Measurements from ENCODE around the gene ABCD1. TPM values are rescaled to one million over a fixed set of nuclear protein-coding genes. Genes with fewer than 3 reads are reported as not detected.

The ABCD1 gene
- polyA plus RNA-seq, 1 donor from 2014 or later = 3.6 TPM

DNA sequence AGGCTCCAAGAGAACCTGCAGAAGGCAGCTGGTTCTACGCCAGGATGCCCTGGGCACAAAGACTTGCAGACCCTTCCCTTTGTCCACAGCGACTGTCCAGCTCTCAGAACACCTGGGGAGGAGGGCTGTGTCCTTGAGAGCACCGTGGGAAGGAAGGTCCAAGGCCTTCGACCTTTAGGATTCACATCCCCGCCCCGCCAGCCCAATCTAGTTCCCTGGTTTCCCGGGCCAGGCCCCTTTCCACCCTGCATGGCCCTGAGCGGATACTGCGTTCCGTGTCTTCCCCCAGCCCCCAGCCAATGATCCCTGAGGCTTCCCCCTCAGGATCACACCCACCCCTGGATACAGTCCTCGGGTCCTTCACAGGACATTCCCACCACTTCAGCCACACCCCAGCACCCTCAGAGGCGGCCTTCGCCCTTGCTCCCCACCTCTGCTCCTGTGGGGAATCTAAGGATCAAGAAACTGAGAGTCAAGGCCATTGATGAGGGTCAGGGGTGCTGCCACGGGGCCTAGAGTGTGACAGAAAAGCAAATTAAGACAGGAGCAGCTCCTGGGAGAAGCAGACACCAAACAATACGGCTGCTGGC is 9.1 kb downstream of the ABCD1 start:
- H3K27me3 ChIP-seq (ENCODE audit: insufficient read depth, low read depth, low read length) = no peaks in the 10 kb centered on the region

DNA sequence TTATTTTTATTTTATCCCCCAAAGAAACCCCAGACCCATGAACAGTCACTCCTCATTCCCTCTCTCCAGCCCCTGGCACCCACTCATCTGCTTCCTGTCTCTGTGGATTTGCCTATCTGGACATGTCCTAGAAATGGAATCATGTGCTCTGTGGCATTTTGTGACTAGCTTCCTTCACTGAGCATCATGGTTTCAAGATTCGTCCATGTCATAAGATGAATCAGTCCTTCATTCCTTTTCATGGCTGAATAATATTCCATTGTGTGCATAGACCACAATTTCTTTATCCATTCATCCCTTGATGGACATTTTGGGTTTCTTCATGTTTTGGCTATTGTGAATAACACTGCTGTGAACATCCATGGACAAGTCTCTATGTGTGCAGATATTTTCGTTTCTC is 10.2 kb downstream of the ABCD1 start:
- H3K27me3 ChIP-seq (ENCODE audit: insufficient read depth, low read depth, low read length) = no peaks in the 10 kb centered on the region
- H3K9me3 ChIP-seq (ENCODE audit: low read length) = no peaks in the 10 kb centered on the region
- H3K36me3 ChIP-seq (ENCODE audit: insufficient read depth, low read length) = no peaks in the 10 kb centered on the region
- H3F3A ChIP-seq (ENCODE audit: insufficient read depth, low read length, poor library complexity, severe bottlenecking) = no peaks in the 10 kb centered on the region
- H3K4me3 ChIP-seq (ENCODE audit: low read length) = no peak overlapping the region
- H3K9ac ChIP-seq (ENCODE audit: low read length) = no peak overlapping the region
- H3K4me2 ChIP-seq (ENCODE audit: low read length) = no peak overlapping the region
- no peak overlapping the region for H3K27ac ChIP-seq (ENCODE audit: low read length)
- no peak for TF ChIP-seq EP300 (conservative IDR thresholded peaks at IDR 0.05; ENCODE audit: poor library complexity, severe bottlenecking)
- TF ChIP-seq, protein P1, sequence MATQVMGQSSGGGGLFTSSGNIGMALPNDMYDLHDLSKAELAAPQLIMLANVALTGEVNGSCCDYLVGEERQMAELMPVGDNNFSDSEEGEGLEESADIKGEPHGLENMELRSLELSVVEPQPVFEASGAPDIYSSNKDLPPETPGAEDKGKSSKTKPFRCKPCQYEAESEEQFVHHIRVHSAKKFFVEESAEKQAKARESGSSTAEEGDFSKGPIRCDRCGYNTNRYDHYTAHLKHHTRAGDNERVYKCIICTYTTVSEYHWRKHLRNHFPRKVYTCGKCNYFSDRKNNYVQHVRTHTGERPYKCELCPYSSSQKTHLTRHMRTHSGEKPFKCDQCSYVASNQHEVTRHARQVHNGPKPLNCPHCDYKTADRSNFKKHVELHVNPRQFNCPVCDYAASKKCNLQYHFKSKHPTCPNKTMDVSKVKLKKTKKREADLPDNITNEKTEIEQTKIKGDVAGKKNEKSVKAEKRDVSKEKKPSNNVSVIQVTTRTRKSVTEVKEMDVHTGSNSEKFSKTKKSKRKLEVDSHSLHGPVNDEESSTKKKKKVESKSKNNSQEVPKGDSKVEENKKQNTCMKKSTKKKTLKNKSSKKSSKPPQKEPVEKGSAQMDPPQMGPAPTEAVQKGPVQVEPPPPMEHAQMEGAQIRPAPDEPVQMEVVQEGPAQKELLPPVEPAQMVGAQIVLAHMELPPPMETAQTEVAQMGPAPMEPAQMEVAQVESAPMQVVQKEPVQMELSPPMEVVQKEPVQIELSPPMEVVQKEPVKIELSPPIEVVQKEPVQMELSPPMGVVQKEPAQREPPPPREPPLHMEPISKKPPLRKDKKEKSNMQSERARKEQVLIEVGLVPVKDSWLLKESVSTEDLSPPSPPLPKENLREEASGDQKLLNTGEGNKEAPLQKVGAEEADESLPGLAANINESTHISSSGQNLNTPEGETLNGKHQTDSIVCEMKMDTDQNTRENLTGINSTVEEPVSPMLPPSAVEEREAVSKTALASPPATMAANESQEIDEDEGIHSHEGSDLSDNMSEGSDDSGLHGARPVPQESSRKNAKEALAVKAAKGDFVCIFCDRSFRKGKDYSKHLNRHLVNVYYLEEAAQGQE (IDR thresholded peaks at IDR 0.05; ENCODE audit: borderline replicate concordance) = no peak
- TF ChIP-seq SMC3 (conservative IDR thresholded peaks at IDR 0.05; ENCODE audit: poor library complexity) = no peak
- TF ChIP-seq, protein P2, sequence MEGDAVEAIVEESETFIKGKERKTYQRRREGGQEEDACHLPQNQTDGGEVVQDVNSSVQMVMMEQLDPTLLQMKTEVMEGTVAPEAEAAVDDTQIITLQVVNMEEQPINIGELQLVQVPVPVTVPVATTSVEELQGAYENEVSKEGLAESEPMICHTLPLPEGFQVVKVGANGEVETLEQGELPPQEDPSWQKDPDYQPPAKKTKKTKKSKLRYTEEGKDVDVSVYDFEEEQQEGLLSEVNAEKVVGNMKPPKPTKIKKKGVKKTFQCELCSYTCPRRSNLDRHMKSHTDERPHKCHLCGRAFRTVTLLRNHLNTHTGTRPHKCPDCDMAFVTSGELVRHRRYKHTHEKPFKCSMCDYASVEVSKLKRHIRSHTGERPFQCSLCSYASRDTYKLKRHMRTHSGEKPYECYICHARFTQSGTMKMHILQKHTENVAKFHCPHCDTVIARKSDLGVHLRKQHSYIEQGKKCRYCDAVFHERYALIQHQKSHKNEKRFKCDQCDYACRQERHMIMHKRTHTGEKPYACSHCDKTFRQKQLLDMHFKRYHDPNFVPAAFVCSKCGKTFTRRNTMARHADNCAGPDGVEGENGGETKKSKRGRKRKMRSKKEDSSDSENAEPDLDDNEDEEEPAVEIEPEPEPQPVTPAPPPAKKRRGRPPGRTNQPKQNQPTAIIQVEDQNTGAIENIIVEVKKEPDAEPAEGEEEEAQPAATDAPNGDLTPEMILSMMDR (IDR thresholded peaks at IDR 0.05; ENCODE audit: poor library complexity, severe bottlenecking) = no peak
- no peak for TF ChIP-seq MXI1 (conservative IDR thresholded peaks at IDR 0.05; ENCODE audit: poor library complexity, severe bottlenecking)
- no peak for TF ChIP-seq POLR2AphosphoS5 (IDR thresholded peaks at IDR 0.05)
- no peak for TF ChIP-seq RAD21 (conservative IDR thresholded peaks at IDR 0.05)
- no peak for TF ChIP-seq EZH2 (IDR thresholded peaks at IDR 0.05; ENCODE audit: borderline replicate concordance, insufficient read depth, low read length, poor library complexity, severe bottlenecking)
- no peak for TF ChIP-seq TAF1 (IDR thresholded peaks at IDR 0.05; ENCODE audit: low read depth)
- no peaks in the 10 kb centered on the region for H3K79me2 ChIP-seq (replicated peaks; ENCODE audit: insufficient read depth, low read length)
- no peaks in the 10 kb centered on the region for H4K20me1 ChIP-seq (ENCODE audit: insufficient read depth)
- no peak overlapping the region for H2AFZ ChIP-seq (ENCODE audit: low read depth, low read length)
- no peaks in the 10 kb centered on the region for H3K9me2 ChIP-seq (ENCODE audit: insufficient read depth, low read length)

More for the DNA sequence above, 9.1 kb downstream of the ABCD1 start:
- H3K4me2 ChIP-seq (ENCODE audit: low read length) = no peak overlapping the region
- no peaks in the 10 kb centered on the region for H3K9me3 ChIP-seq (ENCODE audit: low read length)
- H3K79me2 ChIP-seq (replicated peaks; ENCODE audit: insufficient read depth, low read length) = no peaks in the 10 kb centered on the region
- no peak overlapping the region for H3K4me3 ChIP-seq (ENCODE audit: low read length)
- TF ChIP-seq, protein P2 (IDR thresholded peaks at IDR 0.05; ENCODE audit: poor library complexity, severe bottlenecking) = no peak
- TF ChIP-seq RAD21 (conservative IDR thresholded peaks at IDR 0.05) (no peak), SMC3 (conservative IDR thresholded peaks at IDR 0.05; ENCODE audit: poor library complexity) (no peak), TAF1 (IDR thresholded peaks at IDR 0.05; ENCODE audit: low read depth) (no peak), MXI1 (conservative IDR thresholded peaks at IDR 0.05; ENCODE audit: poor library complexity, severe bottlenecking) (no peak)
- H3K9ac ChIP-seq (ENCODE audit: low read length) = no peak overlapping the region
- no peak overlapping the region for H3K27ac ChIP-seq (ENCODE audit: low read length)
- no peaks in the 10 kb centered on the region for H3F3A ChIP-seq (ENCODE audit: insufficient read depth, low read length, poor library complexity, severe bottlenecking)
- no peak overlapping the region for H2AFZ ChIP-seq (ENCODE audit: low read depth, low read length)
- H4K20me1 ChIP-seq (ENCODE audit: insufficient read depth) = no peaks in the 10 kb centered on the region
- H3K36me3 ChIP-seq (ENCODE audit: insufficient read depth, low read length) = no peaks in the 10 kb centered on the region
- no peaks in the 10 kb centered on the region for H3K9me2 ChIP-seq (ENCODE audit: insufficient read depth, low read length)

Data from neural cell (in vitro differentiated cells).